Activated CD8-positive, alpha-beta T cell treated with anti-CD3 and anti-CD28 coated beads, Interleukin-2, amount 10 ng/mL, durations not matched to agents 7 days and 5 days (primary cell): ENCODE measurements around the gene DRD1. TPM values are rescaled to one million over a fixed set of nuclear protein-coding genes. Genes with fewer than 3 reads are reported as not detected.
"Not testable (repeated sequence)": the region's sequence is repeated elsewhere in the genome, so short reads cannot be mapped to it uniquely, and the experiment has no call there.

Source experiments
- ATAC-seq: fragments of 150-1000 bp; cut with Tn5 transposase; one replicate; pipeline ENCODE4 v1.10.0; 2021; ENCODE audit warnings: moderate library complexity
- CTCF ChIA-PET: fragments of 350-600 bp; sonication (Branson Sonifier 250); formaldehyde crosslinking; loops from one replicate; lab custom pipeline; 2021; ENCODE audit warnings: antibody characterized with exemption; lab: Charles Lee
- POLR2A ChIA-PET: fragments of 350-600 bp; sonication (Branson Sonifier 250); formaldehyde crosslinking; loops from one replicate; lab custom pipeline; 2021; ENCODE audit warnings: antibody characterized with exemption; lab: Charles Lee
- DNase-seq: peaks from one replicate; pipeline ENCODE4 v3.0.0-alpha.2; 2020
- H3K27ac Mint-ChIP-seq: one replicate; pipeline ENCODE4 v1.8.0; 2021; ENCODE audit warnings: mild to moderate bottlenecking, mixed read lengths
- H3K27me3 Mint-ChIP-seq: one replicate; pipeline ENCODE4 v1.8.0; 2021; ENCODE audit warnings: low read depth, mixed read lengths
- H3K36me3 Mint-ChIP-seq: one replicate; pipeline ENCODE4 v1.8.0; 2021; ENCODE audit warnings: low read depth, mixed read lengths
- H3K4me1 Mint-ChIP-seq: one replicate; pipeline ENCODE4 v1.8.0; 2021; ENCODE audit warnings: low read depth, mixed read lengths
- H3K4me3 Mint-ChIP-seq: one replicate; pipeline ENCODE4 v1.8.0; 2021; ENCODE audit warnings: mild to moderate bottlenecking, mixed read lengths
- H3K9me3 Mint-ChIP-seq: one replicate; pipeline ENCODE4 v1.8.0; 2022; ENCODE audit warnings: mixed read lengths; ENCODE audit not compliant: insufficient read depth
- total RNA-seq, 2 experiments: library from RNA; stranded (reverse); gene quantifications; one replicate each; pipeline ENCODE4 v1.2.3, GENCODE V29; 2021

Gene DRD1
- total RNA-seq, 2 experiments from 2014 or later = not detected

- DNase-seq = no peak
- peaks cover 29% of the 10 kb centered on the region for H3K27me3 Mint-ChIP-seq
- no peak overlapping the region for H3K27ac Mint-ChIP-seq
- peaks cover 14% of the 10 kb centered on the region for H3K4me1 Mint-ChIP-seq
- ChIA-PET POLR2A (no interaction called here), CTCF (interaction anchor here (1.1 kb wide), 2 partner anchors 8 to 12 kb away, joined by 5 to 10 read pairs; partner anchors contain the start of gene DRD1)
- H3K36me3 Mint-ChIP-seq = no peaks in the 10 kb centered on the region
- H3K4me3 Mint-ChIP-seq = no peak overlapping the region
- no peaks in the 10 kb centered on the region for H3K9me3 Mint-ChIP-seq
- no peak for ATAC-seq
These were observed 12.2 kb upstream of the DRD1 start for GRCh38 chr5:175456105-175456742.

DNA sequence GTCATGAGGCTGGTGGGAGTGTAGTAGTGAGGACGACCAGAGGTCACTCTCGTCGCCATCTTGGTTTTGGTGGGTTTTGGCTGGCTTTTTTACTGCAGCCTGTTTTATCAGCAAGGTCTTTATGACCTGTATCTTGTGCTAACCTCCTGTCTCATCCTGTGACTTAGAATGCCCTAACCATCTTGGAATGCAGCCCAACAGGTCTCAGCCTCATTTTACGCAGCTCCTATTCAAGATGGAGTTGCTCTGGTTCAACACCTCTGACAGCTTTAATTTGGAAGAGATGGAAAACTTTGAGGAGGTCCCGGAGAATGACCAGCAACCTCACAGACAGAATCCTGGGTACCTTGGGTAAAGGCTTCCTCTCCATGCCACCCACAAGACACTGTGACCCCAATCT, 10.4 kb upstream of the DRD1 start:
- POLR2A ChIA-PET = interaction anchor here (1.1 kb wide), 1 partner anchor 10 kb away, joined by 4 read pairs; no protein-coding TSS in a partner anchor
- H3K4me3 Mint-ChIP-seq, H3K27ac Mint-ChIP-seq, CTCF ChIA-PET, H3K9me3 Mint-ChIP-seq, ATAC-seq, H3K36me3 Mint-ChIP-seq, DNase-seq: not testable (repeated sequence)
- Mint-ChIP-seq H3K4me1 (peaks cover 12% of the 10 kb centered on the region), H3K27me3 (peaks cover 43% of the 10 kb centered on the region)

GRCh38 chr5:175452166-175452565, 8.2 kb upstream of the DRD1 start:
- ChIA-PET CTCF (interaction anchor here (1.2 to 1.9 kb wide), 2 partner anchors 12 to 501 kb away, joined by 3 to 11 read pairs; no protein-coding TSS in a partner anchor), POLR2A (no interaction called here)
- Mint-ChIP-seq H3K9me3 (no peaks in the 10 kb centered on the region), H3K4me3 (no peak overlapping the region), H3K27ac (no peak overlapping the region), H3K4me1 (peaks cover 2% of the 10 kb centered on the region), H3K36me3 (no peaks in the 10 kb centered on the region), H3K27me3 (peaks cover 49% of the 10 kb centered on the region)
- ATAC-seq = no peak
- no peak for DNase-seq

GRCh38 chr5:175448276-175448675, 4.3 kb upstream of the DRD1 start:
- POLR2A ChIA-PET = no interaction called here
- ATAC-seq = no peak
- Mint-ChIP-seq H3K27me3 (peaks cover 60% of the 10 kb centered on the region), H3K4me3 (no peak overlapping the region), H3K36me3 (no peaks in the 10 kb centered on the region), H3K4me1 (peaks cover 7% of the 10 kb centered on the region), H3K9me3 (no peaks in the 10 kb centered on the region), H3K27ac (no peak overlapping the region)
- CTCF ChIA-PET = interaction anchor here (1.9 kb wide), 1 partner anchor 17 kb away, joined by 8 read pairs; no protein-coding TSS in a partner anchor
- DNase-seq = no peak

DNA sequence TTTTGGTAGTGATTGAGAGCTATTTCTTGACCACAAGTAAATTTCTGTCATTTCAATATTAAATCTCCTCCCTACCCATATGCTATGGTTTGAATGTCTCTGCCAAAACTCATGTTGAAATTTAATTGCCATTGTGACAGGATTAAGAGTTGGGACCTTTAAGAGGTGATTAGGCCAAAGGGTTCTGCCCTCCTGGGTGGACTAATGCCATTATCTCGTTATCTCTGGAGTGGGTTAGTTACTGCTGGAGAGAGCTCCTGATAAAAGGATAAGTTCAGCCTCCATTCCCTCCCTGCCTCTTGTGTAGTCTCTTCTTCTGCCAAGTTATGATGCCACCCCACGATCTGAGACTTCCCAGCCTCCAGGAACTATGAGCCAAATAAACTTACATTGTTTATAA, 3.6 kb upstream of the DRD1 start:
- no peak overlapping the region for H3K27ac Mint-ChIP-seq
- no peaks in the 10 kb centered on the region for H3K36me3 Mint-ChIP-seq
- no peak overlapping the region for H3K4me3 Mint-ChIP-seq
- H3K9me3 Mint-ChIP-seq = no peaks in the 10 kb centered on the region
- ATAC-seq = no peak
- ChIA-PET POLR2A (no interaction called here), CTCF (no interaction called here)
- DNase-seq = no peak
- peaks cover 7% of the 10 kb centered on the region for H3K4me1 Mint-ChIP-seq
- peaks cover 64% of the 10 kb centered on the region for H3K27me3 Mint-ChIP-seq

DNA sequence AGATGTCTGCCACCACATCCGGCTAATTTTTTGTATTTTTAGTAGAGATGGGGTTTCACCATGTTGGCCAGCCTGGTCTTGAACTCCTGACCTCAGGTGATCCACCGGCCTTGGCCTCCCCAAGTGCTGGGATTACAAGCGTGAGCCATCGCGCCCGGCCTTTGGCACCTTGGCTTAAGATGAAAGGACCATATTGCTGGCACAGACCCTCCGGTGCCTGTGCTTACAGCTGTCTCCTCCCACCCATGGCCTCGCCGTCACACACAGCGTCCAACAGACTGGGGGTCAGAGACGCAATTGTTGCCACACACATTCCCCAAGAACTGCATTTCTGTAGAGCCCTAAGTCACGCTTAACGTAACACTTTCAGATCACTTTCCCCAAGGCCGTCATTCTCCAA, 2.4 kb upstream of the DRD1 start:
- ATAC-seq, H3K9me3 Mint-ChIP-seq, H3K27ac Mint-ChIP-seq, POLR2A ChIA-PET, DNase-seq, H3K4me3 Mint-ChIP-seq, H3K4me1 Mint-ChIP-seq, CTCF ChIA-PET, H3K36me3 Mint-ChIP-seq: not testable (repeated sequence)
- peaks cover 68% of the 10 kb centered on the region for H3K27me3 Mint-ChIP-seq

DNA sequence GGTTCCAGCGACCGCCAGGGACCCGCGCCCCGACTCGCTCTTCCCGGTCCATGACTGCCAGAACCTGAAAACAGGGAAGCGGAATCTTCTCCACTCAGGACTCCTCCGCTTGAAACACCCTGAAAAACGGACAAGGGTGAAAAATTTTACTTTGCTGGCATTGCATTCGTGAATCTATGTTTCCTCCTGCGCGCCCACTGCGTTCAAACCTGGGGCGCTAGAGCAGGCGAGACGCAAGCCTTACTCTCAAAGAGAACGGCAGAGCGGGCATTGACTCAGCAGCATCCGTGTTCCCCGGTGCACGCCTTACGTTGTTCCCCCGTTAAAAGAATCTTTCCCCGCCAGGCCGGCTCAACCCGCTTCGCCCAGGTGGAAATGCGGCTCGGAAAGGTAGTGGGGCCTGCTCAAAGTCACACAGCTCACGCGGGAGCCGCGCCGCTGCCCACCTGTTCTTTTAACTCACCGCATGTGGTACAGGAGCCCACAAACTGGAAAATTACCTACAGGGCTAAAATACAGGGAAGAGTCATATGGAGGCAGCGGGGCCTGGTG, 999 bp upstream of the DRD1 start:
- H3K27me3 Mint-ChIP-seq = peaks cover 65% of the 10 kb centered on the region
- no peak overlapping the region for H3K27ac Mint-ChIP-seq
- peak overlapping the region; percentile 19 for H3K4me3 Mint-ChIP-seq
- peaks cover 7% of the 10 kb centered on the region for H3K4me1 Mint-ChIP-seq
- DNase-seq = no peak
- no peaks in the 10 kb centered on the region for H3K9me3 Mint-ChIP-seq
- no peaks in the 10 kb centered on the region for H3K36me3 Mint-ChIP-seq
- no peak for ATAC-seq
- CTCF ChIA-PET = interaction anchor here (1.0 to 3.0 kb wide), 6 partner anchors 14 to 1025 kb away, joined by 3 to 10 read pairs (median 6); no protein-coding TSS in a partner anchor
- POLR2A ChIA-PET = no interaction called here

DNA sequence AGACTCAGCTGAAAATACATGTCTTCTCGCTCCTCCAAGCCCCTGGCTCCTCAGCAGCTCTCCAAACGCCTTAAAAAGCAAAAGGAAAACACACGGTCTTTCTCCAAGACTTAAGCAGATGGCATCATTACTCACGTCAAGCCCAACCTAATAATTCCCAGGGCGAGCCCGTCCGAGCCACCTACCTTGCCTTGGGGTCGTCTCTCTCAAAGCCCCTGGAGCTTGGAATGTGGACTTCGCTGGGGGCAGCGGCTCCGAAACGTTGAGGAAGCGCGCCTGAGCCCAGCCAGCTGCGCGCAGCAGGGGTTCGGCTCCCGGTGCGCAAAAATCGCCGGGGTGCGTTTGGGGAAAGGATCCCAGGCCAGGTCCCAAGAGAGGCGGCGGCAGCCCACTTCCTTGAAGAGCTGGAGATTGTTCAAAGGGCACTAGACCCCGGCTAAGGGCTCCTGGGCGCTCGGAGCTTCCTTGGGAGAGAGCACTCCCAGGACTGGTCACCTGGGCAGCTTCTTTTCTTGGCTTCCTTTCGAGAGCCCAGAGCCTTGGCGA, 395 bp downstream of the DRD1 start:
- no peak overlapping the region for H3K4me3 Mint-ChIP-seq
- ChIA-PET POLR2A (no interaction called here), CTCF (interaction anchor here (0.6 to 3.0 kb wide), 9 partner anchors 12 to 1024 kb away, joined by 3 to 10 read pairs (median 5); no protein-coding TSS in a partner anchor)
- peaks cover 63% of the 10 kb centered on the region for H3K27me3 Mint-ChIP-seq
- no peaks in the 10 kb centered on the region for H3K9me3 Mint-ChIP-seq
- no peak for ATAC-seq
- peaks cover 7% of the 10 kb centered on the region for H3K4me1 Mint-ChIP-seq
- no peak overlapping the region for H3K27ac Mint-ChIP-seq
- no peak for DNase-seq
- H3K36me3 Mint-ChIP-seq = no peaks in the 10 kb centered on the region

DNA sequence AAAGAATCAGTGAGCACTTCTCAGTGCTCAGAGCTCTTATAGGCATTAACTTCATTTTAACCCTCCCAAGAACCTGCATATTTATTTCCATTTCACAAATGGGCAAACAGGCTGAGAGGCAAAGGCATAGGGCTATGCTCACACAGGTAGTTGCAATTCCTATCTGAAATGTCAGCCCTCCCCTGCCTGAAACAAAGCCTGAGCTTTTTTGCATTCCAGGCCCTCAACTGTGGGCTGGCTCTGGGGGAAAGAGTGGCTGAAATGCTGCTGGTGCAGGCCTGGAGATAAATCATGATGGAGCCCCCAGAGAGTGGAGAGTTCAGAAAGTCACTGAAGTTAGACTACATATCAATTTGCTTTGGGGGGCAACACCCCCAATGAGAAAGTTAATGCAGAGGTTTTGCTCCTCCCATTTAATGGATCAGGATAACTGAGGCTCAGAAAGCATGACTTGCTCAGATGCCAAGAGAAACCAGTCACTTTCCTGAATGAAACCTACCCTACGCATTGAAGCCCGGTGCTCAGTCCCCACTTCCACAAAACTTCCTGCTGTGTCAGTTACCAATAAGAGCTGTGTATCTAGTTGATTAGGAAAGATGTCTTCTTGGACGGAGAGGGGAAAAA, 5.6 kb downstream of the DRD1 start:
- ChIA-PET POLR2A (no interaction called here), CTCF (no interaction called here)
- H3K4me3 Mint-ChIP-seq = no peak overlapping the region
- H3K4me1 Mint-ChIP-seq = peaks cover under 1% of the 10 kb centered on the region
- peaks cover 48% of the 10 kb centered on the region for H3K27me3 Mint-ChIP-seq
- no peaks in the 10 kb centered on the region for H3K36me3 Mint-ChIP-seq
- no peak overlapping the region for H3K27ac Mint-ChIP-seq
- ATAC-seq = no peak
- no peaks in the 10 kb centered on the region for H3K9me3 Mint-ChIP-seq
- no peak for DNase-seq

DNA sequence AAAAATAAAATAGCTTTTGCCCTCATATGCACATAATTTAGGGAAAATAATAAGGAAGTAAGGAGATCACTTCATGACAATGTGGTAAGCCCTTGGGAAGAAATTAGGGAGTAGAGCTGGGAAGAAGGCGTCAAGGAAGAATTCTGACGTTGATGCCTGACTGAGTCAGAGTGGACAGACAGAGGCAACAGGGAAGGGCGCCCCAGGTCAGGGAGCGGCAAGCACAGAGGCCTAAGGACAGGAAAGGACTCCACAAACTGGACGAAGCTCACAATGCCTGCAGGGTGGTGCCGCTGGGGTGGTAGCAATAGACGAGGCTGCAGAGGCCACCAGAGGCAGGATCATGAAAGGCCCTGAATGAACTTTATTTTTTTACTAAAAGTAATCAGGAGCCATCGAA, 7.6 kb downstream of the DRD1 start:
- CTCF ChIA-PET = interaction anchor here (1.2 kb wide), 1 partner anchor 22 kb away, joined by 3 read pairs; no protein-coding TSS in a partner anchor
- H3K36me3 Mint-ChIP-seq = no peaks in the 10 kb centered on the region
- no peak overlapping the region for H3K27ac Mint-ChIP-seq
- no peak overlapping the region for H3K4me3 Mint-ChIP-seq
- H3K27me3 Mint-ChIP-seq = peaks cover 31% of the 10 kb centered on the region
- no peak for ATAC-seq
- no peak for DNase-seq
- H3K9me3 Mint-ChIP-seq = no peaks in the 10 kb centered on the region
- no peaks in the 10 kb centered on the region for H3K4me1 Mint-ChIP-seq
- POLR2A ChIA-PET = no interaction called here

DNA sequence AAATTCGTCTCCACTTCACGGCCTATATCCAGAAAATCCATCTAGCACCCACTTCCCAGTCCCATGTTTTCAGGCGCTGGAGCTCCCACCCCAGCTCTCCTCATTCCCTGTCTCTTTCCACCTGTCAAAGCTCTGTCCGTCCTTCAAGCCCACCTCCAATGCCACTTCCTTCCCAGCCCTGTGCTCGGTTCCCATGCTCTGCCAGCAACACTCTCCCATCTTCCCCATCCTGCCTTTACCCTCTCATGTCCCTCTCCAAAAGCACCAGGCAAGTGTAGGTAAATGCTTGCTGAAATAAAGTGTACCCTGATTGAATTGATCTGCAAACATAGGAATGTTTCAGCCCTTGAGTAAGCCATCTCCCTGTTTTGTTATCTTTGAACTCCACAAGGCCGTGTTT, 9.2 kb downstream of the DRD1 start:
- ATAC-seq = no peak
- ChIA-PET CTCF (no interaction called here), POLR2A (no interaction called here)

GRCh38 chr5:175427762-175428161, 16.2 kb downstream of the DRD1 start:
- H3K4me1 Mint-ChIP-seq = no peaks in the 10 kb centered on the region
- CTCF ChIA-PET = no interaction called here

More for the DNA sequence above, 9.2 kb downstream of the DRD1 start:
- Mint-ChIP-seq H3K4me3 (no peak overlapping the region), H3K4me1 (no peaks in the 10 kb centered on the region), H3K27ac (no peak overlapping the region), H3K9me3 (no peaks in the 10 kb centered on the region), H3K27me3 (peaks cover 28% of the 10 kb centered on the region), H3K36me3 (no peaks in the 10 kb centered on the region)
- DNase-seq = no peak

More at GRCh38 chr5:175427762-175428161, 16.2 kb downstream of the DRD1 start:
- Mint-ChIP-seq H3K36me3 (no peaks in the 10 kb centered on the region), H3K27ac (no peak overlapping the region), H3K9me3 (no peaks in the 10 kb centered on the region), H3K4me3 (no peak overlapping the region), H3K27me3 (peaks cover 19% of the 10 kb centered on the region)
- no peak for ATAC-seq
- no peak for DNase-seq
- POLR2A ChIA-PET = no interaction called here
